ENCODE measurements around the gene RGMB. TPM values are rescaled to one million over a fixed set of nuclear protein-coding genes. Genes with fewer than 3 reads are reported as not detected.
"Not testable (repeated sequence)": the region's sequence is repeated elsewhere in the genome, so short reads cannot be mapped to it uniquely, and the experiment has no call there.

The RGMB gene
- polyA plus RNA-seq, 1 donor from 2014 or later = 58.4 TPM

GRCh38 chr5:98750693-98751092 is 22.8 kb upstream of the RGMB start:
- no peak overlapping the region for H3K4me3 ChIP-seq (ENCODE audit: low read length)
- H3K4me2 ChIP-seq (ENCODE audit: low read length) = no peak overlapping the region
- H3F3A ChIP-seq (ENCODE audit: insufficient read depth, low read length, poor library complexity, severe bottlenecking) = no peaks in the 10 kb centered on the region
- H3K9ac ChIP-seq (ENCODE audit: low read length) = no peak overlapping the region
- H3K36me3 ChIP-seq (ENCODE audit: insufficient read depth, low read length) = no peaks in the 10 kb centered on the region
- no peaks in the 10 kb centered on the region for H3K9me2 ChIP-seq (ENCODE audit: insufficient read depth, low read length)
- no peak for TF ChIP-seq SMC3 (conservative IDR thresholded peaks at IDR 0.05; ENCODE audit: poor library complexity)
- no peak for TF ChIP-seq RAD21 (conservative IDR thresholded peaks at IDR 0.05)
- no peak for TF ChIP-seq EP300 (conservative IDR thresholded peaks at IDR 0.05; ENCODE audit: poor library complexity, severe bottlenecking)
- TF ChIP-seq EZH2 (IDR thresholded peaks at IDR 0.05; ENCODE audit: borderline replicate concordance, insufficient read depth, low read length, poor library complexity, severe bottlenecking) = no peak
- no peak for TF ChIP-seq CTCF (IDR thresholded peaks at IDR 0.05; ENCODE audit: poor library complexity, severe bottlenecking)
- TF ChIP-seq POLR2AphosphoS5 (IDR thresholded peaks at IDR 0.05) = no peak
- no peak for TF ChIP-seq REST (IDR thresholded peaks at IDR 0.05; ENCODE audit: borderline replicate concordance)
- no peak for TF ChIP-seq TAF1 (IDR thresholded peaks at IDR 0.05; ENCODE audit: low read depth)
- TF ChIP-seq MXI1 (conservative IDR thresholded peaks at IDR 0.05; ENCODE audit: poor library complexity, severe bottlenecking) = no peak
- H3K27me3 ChIP-seq (ENCODE audit: insufficient read depth, low read depth, low read length) = no peaks in the 10 kb centered on the region
- H2AFZ ChIP-seq (ENCODE audit: low read depth, low read length) = no peak overlapping the region
- H3K79me2 ChIP-seq (replicated peaks; ENCODE audit: insufficient read depth, low read length) = no peaks in the 10 kb centered on the region
- H3K27ac ChIP-seq (ENCODE audit: low read length) = no peak overlapping the region
- H4K20me1 ChIP-seq (ENCODE audit: insufficient read depth) = no peaks in the 10 kb centered on the region
- H3K9me3 ChIP-seq (ENCODE audit: low read length) = no peaks in the 10 kb centered on the region

- H3K9ac ChIP-seq (ENCODE audit: low read length); H4K20me1 ChIP-seq (ENCODE audit: insufficient read depth); H3K9me3 ChIP-seq (ENCODE audit: low read length); H2AFZ ChIP-seq (ENCODE audit: low read depth, low read length); H3K27ac ChIP-seq (ENCODE audit: low read length); H3K4me3 ChIP-seq (ENCODE audit: low read length); H3K4me2 ChIP-seq (ENCODE audit: low read length); H3F3A ChIP-seq (ENCODE audit: insufficient read depth, low read length, poor library complexity, severe bottlenecking); H3K79me2 ChIP-seq (replicated peaks; ENCODE audit: insufficient read depth, low read length); H3K9me2 ChIP-seq (ENCODE audit: insufficient read depth, low read length); H3K27me3 ChIP-seq (ENCODE audit: insufficient read depth, low read depth, low read length); H3K36me3 ChIP-seq (ENCODE audit: insufficient read depth, low read length): not testable (repeated sequence)
These were observed 21.1 kb upstream of the RGMB start for GRCh38 chr5:98752331-98752730.

GRCh38 chr5:98752801-98753200 is 20.7 kb upstream of the RGMB start:
- not testable (repeated sequence) for H3K9ac ChIP-seq (ENCODE audit: low read length); H3K4me3 ChIP-seq (ENCODE audit: low read length); H3K9me3 ChIP-seq (ENCODE audit: low read length); H3K36me3 ChIP-seq (ENCODE audit: insufficient read depth, low read length); H2AFZ ChIP-seq (ENCODE audit: low read depth, low read length); H3K27me3 ChIP-seq (ENCODE audit: insufficient read depth, low read depth, low read length); H3K4me2 ChIP-seq (ENCODE audit: low read length); H3K79me2 ChIP-seq (replicated peaks; ENCODE audit: insufficient read depth, low read length); H3K9me2 ChIP-seq (ENCODE audit: insufficient read depth, low read length); H3F3A ChIP-seq (ENCODE audit: insufficient read depth, low read length, poor library complexity, severe bottlenecking); H3K27ac ChIP-seq (ENCODE audit: low read length); H4K20me1 ChIP-seq (ENCODE audit: insufficient read depth)
